ENCODE results near the gene STYXL2. TPM values are rescaled to one million over a fixed set of nuclear protein-coding genes. Genes with fewer than 3 reads are reported as not detected.

The STYXL2 gene
- total and polyA plus RNA-seq, 2 donors (not counting 1 experiment from before 2014, with no cell fraction given): not detected

DNA sequence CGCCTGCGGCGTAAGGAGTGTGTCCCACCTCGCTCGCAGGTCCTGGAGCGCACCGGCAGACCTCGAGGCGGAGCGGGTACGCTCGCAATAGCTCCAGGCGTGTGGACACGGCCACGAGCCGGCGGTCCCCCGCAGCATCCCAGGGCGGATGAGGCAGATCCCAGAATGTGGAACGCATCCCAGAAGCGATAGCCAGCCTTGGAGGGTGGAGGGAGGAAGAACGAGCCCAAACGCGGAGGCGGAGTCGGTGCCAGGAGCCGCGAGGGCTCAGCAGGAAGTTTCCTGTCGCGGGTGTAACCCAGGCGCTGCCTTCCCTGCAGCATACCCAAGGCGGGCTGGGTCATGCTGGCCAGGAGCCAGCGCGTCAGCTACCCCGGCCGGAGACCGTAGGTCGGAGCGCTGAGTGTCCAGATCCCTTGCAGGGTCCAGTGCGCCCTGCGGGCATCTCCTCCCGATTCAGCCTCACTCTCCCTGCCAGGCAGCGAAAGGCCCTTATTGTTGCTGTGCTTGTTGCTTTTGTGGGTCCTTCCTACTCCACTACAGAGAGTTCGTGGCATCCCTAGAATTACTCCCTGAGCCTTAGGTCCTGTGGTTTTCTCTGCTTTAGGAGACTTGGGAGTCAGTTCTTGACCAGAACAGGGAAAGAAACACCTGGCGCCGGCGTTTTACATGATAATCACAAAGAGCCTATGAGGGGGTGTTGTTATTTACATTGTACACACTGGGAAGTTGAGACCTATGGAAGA, 27.7 kb downstream of the STYXL2 start:
- no peaks in the 10 kb centered on the region for H3K9me3 ChIP-seq (ENCODE audit: control extremely low read depth in 1 of 3, control insufficient read depth in 2 of 3, insufficient read depth in 1 of 3, low read length in 2 of 3)
- peak overlapping the region; percentile 84 for H3K4me3 Mint-ChIP-seq
- no peaks in the 10 kb centered on the region for H3K79me2 ChIP-seq (ENCODE audit: control insufficient read depth, insufficient read depth, low read length)
- no peaks in the 10 kb centered on the region for H3K36me3 ChIP-seq (replicated peaks in 1 of 2; ENCODE audit: control extremely low read depth in 1 of 2, control insufficient read depth in 1 of 2, extremely low read depth in 1 of 2, insufficient read depth in 2 of 2, low read length in 1 of 2)
- TF ChIP-seq, protein P1, sequence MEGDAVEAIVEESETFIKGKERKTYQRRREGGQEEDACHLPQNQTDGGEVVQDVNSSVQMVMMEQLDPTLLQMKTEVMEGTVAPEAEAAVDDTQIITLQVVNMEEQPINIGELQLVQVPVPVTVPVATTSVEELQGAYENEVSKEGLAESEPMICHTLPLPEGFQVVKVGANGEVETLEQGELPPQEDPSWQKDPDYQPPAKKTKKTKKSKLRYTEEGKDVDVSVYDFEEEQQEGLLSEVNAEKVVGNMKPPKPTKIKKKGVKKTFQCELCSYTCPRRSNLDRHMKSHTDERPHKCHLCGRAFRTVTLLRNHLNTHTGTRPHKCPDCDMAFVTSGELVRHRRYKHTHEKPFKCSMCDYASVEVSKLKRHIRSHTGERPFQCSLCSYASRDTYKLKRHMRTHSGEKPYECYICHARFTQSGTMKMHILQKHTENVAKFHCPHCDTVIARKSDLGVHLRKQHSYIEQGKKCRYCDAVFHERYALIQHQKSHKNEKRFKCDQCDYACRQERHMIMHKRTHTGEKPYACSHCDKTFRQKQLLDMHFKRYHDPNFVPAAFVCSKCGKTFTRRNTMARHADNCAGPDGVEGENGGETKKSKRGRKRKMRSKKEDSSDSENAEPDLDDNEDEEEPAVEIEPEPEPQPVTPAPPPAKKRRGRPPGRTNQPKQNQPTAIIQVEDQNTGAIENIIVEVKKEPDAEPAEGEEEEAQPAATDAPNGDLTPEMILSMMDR (IDR thresholded peaks at IDR 0.05): no peak
- no peak for TF ChIP-seq EZH2 (IDR thresholded peaks at IDR 0.05; ENCODE audit: borderline replicate concordance, insufficient read depth, low read depth, low read length, poor library complexity, severe bottlenecking)
- H3K9me3 Mint-ChIP-seq (ENCODE audit: insufficient read depth): no peaks in the 10 kb centered on the region
- H3K4me2 ChIP-seq (replicated peaks; ENCODE audit: low read depth, low read length, poor library complexity, severe bottlenecking): peak overlapping the region; percentile 86
- DNase-seq (peak; percentile 34), ATAC-seq (ENCODE audit: low read depth) (no peak)
- peaks cover 8 to 9% of the 10 kb centered on the region in 2 donors for H3K4me1 ChIP-seq (ENCODE audit: control insufficient read depth in 2 of 2, insufficient read depth in 2 of 2, low read length in 2 of 2)
- H3K27ac Mint-ChIP-seq: peak overlapping the region; percentile 22
- ChIA-PET POLR2A (interaction anchor here (0.6 kb wide), 1 partner anchor 513 kb away, joined by 3 read pairs; no protein-coding TSS in a partner anchor), CTCF (interaction anchor here (0.6 to 1.3 kb wide), 4 partner anchors 10 to 749 kb away, joined by 3 to 5 read pairs (median 4); no protein-coding TSS in a partner anchor)
- H3K27me3 Mint-ChIP-seq: peaks cover 42% of the 10 kb centered on the region
- H4K20me1 ChIP-seq (ENCODE audit: control insufficient read depth, insufficient read depth, low read length, poor library complexity, severe bottlenecking): no peaks in the 10 kb centered on the region
- peaks cover 0 to 23% (median 6%) of the 10 kb centered on the region in 4 experiments for H3K27me3 ChIP-seq (replicated peaks in 1 of 4; ENCODE audit: control extremely low read depth in 1 of 4, control insufficient read depth in 3 of 4, insufficient read depth in 4 of 4, low read length in 3 of 4)
- peak overlapping the region in 4 of 5 experiments; percentile 16 to 59 (median 46) for H3K4me3 ChIP-seq (ENCODE audit: control extremely low read depth in 1 of 5, extremely low read depth in 1 of 5, insufficient read depth in 1 of 5, low read depth in 2 of 5, low read length in 4 of 5)
- intact Hi-C loops (cut with micrococcal nuclease): no loop called here
- peak overlapping the region; percentile 61 for H3K9ac ChIP-seq (ENCODE audit: low read length)
- 11% methylated on average over 41 of the region's 47 CpGs for WGBS (ENCODE audit: insufficient coverage)
- peak overlapping the region; percentile 80 for H2AFZ ChIP-seq (ENCODE audit: insufficient read depth, low read depth, low read length, poor library complexity, severe bottlenecking)
- peaks cover 4% of the 10 kb centered on the region for H3K4me1 Mint-ChIP-seq
- no peak overlapping the region for H3K27ac ChIP-seq (ENCODE audit: low read length in 2 of 2)

DNA sequence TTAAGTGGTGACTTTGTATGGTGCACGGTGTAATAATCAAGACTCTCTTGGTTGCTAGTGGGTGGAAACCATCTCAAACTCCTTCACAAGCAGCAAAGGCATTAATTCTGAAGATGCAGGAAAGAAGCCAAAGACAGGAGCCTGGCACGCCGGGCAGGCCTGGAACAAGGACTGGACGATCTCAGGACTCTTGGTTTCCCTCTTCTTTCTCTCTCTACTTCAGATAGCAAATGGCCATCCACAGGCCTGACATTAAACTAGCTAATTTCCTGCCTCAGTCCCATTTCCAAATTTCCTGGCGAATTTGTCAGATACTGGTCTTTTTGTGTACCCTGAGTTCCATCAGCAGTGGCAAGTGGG, 28.2 kb downstream of the STYXL2 start:
- peak overlapping the region; percentile 84 for H3K4me3 Mint-ChIP-seq
- ATAC-seq (ENCODE audit: low read depth): no peak
- ChIA-PET CTCF (interaction anchor here (0.6 to 1.3 kb wide), 2 partner anchors 10 to 749 kb away, joined by 3 to 5 read pairs; no protein-coding TSS in a partner anchor), POLR2A (no interaction called here)
- H3K9ac ChIP-seq (ENCODE audit: low read length): no peak overlapping the region
- no peaks in the 10 kb centered on the region for H3K79me2 ChIP-seq (ENCODE audit: control insufficient read depth, insufficient read depth, low read length)
- WGBS (ENCODE audit: insufficient coverage): 89% methylated on average over 5 of the region's 5 CpGs
- H3K27me3 ChIP-seq (replicated peaks in 1 of 4; ENCODE audit: control extremely low read depth in 1 of 4, control insufficient read depth in 3 of 4, insufficient read depth in 4 of 4, low read length in 3 of 4): peaks cover 0 to 23% (median 6%) of the 10 kb centered on the region in 4 experiments
- no peaks in the 10 kb centered on the region for H3K9me3 ChIP-seq (ENCODE audit: control extremely low read depth in 1 of 3, control insufficient read depth in 2 of 3, insufficient read depth in 1 of 3, low read length in 2 of 3)
- no peak overlapping the region for H3K4me2 ChIP-seq (replicated peaks; ENCODE audit: low read depth, low read length, poor library complexity, severe bottlenecking)
- H3K4me1 ChIP-seq (ENCODE audit: control insufficient read depth in 2 of 2, insufficient read depth in 2 of 2, low read length in 2 of 2): peaks cover 8 to 9% of the 10 kb centered on the region in 2 donors
- H2AFZ ChIP-seq (ENCODE audit: insufficient read depth, low read depth, low read length, poor library complexity, severe bottlenecking): no peak overlapping the region
- no peaks in the 10 kb centered on the region for H3K9me3 Mint-ChIP-seq (ENCODE audit: insufficient read depth)
- H3K27ac ChIP-seq (ENCODE audit: low read length in 2 of 2): no peak overlapping the region
- H3K27me3 Mint-ChIP-seq: peaks cover 45% of the 10 kb centered on the region
- DNase-seq: no peak
- H4K20me1 ChIP-seq (ENCODE audit: control insufficient read depth, insufficient read depth, low read length, poor library complexity, severe bottlenecking): no peaks in the 10 kb centered on the region
- H3K4me1 Mint-ChIP-seq: peaks cover 4% of the 10 kb centered on the region
- TF ChIP-seq, protein P1 (IDR thresholded peaks at IDR 0.05): no peak
- TF ChIP-seq EZH2 (IDR thresholded peaks at IDR 0.05; ENCODE audit: borderline replicate concordance, insufficient read depth, low read depth, low read length, poor library complexity, severe bottlenecking): no peak
- H3K36me3 ChIP-seq (replicated peaks in 1 of 2; ENCODE audit: control extremely low read depth in 1 of 2, control insufficient read depth in 1 of 2, extremely low read depth in 1 of 2, insufficient read depth in 2 of 2, low read length in 1 of 2): no peaks in the 10 kb centered on the region
- intact Hi-C loops (cut with micrococcal nuclease): no loop called here
- no peak overlapping the region for H3K4me3 ChIP-seq (ENCODE audit: control extremely low read depth in 1 of 5, extremely low read depth in 1 of 5, insufficient read depth in 1 of 5, low read depth in 2 of 5, low read length in 4 of 5)
- H3K27ac Mint-ChIP-seq: no peak overlapping the region

Measured in B cell (primary cell).